Mucosa of descending colon (tissue), 3 donors: ENCODE measurements around the gene RMRP. TPM values are rescaled to one million over a fixed set of nuclear protein-coding genes. Genes with fewer than 3 reads are reported as not detected.
"Not testable (repeated sequence)": the region's sequence is repeated elsewhere in the genome, so short reads cannot be mapped to it uniquely, and the experiment has no call there.

ENCODE experiments used
- ATAC-seq: fragments of 200-7000 bp; cut with Tn5 transposase; one replicate; pipeline ENCODE4 v1.9.1; 2020; ENCODE audit warnings: mild to moderate bottlenecking, moderate library complexity
- DNase-seq, 3 donors: peaks; one replicate each; pipeline ENCODE4 v3.0.0-alpha.2; 2020
- H3K36me3 ChIP-seq: fragments of 200-600 bp; one replicate; pipeline ENCODE4 v1.8.0; 2021; ENCODE audit warnings: low read depth, mild to moderate bottlenecking
- H3K4me1 ChIP-seq: fragments of 200-600 bp; one replicate; pipeline ENCODE4 v1.8.0; 2021; ENCODE audit warnings: low read depth, mild to moderate bottlenecking
- H3K4me3 ChIP-seq: fragments of 200-600 bp; one replicate; pipeline ENCODE4 v1.8.0; 2021; ENCODE audit warnings: mild to moderate bottlenecking
- H3K9me3 ChIP-seq: fragments of 200-600 bp; one replicate; pipeline ENCODE4 v1.8.0; 2021; ENCODE audit warnings: mild to moderate bottlenecking
- intact Hi-C, 2 donors: fragments of 100-400 bp; cut with DNase I in 1 of 2; cut with micrococcal nuclease in 1 of 2; formaldehyde crosslinking; loops; one replicate each; pipeline versions ENCODE4 v1.11.0 to v1.11.1; 2022; cut with DNase I, micrococcal nuclease
- total RNA-seq, 3 donors: library from RNA; stranded (reverse); fragmentation: NEBNext Ultra II Directional in 2 of 3; extraction: Animal tissue kit (Norgen Biotek cat#: 25700) in 2 of 3; gene quantifications; one replicate each; pipeline versions ENCODE4 v1.2.1 to v1.2.4, GENCODE V29; 2021 to 2023
- TF ChIP-seq, protein P1 (sequence below): fragments of 200-600 bp; IDR thresholded peaks from one replicate; pipeline ENCODE4 v1.8.0; 2022; ENCODE audit warnings: antibody characterized with exemption, mild to moderate bottlenecking
- donor health status: DM: no; HTN: no; CAD: no; lungs with moderate emphysema.
- donor health status: DM: no; HTN: no; CAD: no.
- donor health status: DM: no; HTN: yes; CAD: no.

The RMRP gene
- total RNA-seq, 3 donors from 2014 or later: 9,213 to 30,268 (median 19,463) TPM

DNA sequence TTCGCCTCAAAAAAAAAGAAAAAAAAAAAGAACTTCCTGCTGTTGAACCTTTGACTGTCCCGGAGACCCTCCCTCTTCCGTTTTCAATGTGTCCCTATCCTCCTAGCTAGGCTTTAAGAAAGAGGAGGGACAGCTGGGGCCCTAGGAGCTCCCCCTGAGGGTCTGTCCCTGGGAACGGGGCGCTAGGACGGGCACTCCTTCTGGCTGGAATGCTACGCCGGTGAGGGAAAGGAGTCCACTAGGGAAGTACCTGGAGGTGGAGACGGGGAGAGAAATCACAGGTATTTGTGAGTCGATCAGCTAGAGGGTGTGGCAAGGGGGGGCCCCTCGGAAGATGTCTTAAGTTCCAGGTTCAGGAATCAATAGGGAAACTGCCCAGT, 11.7 kb downstream of the RMRP start:
- peak; percentile 66 to 71 (median 68) for DNase-seq
- peak overlapping the region; percentile 12 for H3K4me3 ChIP-seq
- TF ChIP-seq, protein P1, sequence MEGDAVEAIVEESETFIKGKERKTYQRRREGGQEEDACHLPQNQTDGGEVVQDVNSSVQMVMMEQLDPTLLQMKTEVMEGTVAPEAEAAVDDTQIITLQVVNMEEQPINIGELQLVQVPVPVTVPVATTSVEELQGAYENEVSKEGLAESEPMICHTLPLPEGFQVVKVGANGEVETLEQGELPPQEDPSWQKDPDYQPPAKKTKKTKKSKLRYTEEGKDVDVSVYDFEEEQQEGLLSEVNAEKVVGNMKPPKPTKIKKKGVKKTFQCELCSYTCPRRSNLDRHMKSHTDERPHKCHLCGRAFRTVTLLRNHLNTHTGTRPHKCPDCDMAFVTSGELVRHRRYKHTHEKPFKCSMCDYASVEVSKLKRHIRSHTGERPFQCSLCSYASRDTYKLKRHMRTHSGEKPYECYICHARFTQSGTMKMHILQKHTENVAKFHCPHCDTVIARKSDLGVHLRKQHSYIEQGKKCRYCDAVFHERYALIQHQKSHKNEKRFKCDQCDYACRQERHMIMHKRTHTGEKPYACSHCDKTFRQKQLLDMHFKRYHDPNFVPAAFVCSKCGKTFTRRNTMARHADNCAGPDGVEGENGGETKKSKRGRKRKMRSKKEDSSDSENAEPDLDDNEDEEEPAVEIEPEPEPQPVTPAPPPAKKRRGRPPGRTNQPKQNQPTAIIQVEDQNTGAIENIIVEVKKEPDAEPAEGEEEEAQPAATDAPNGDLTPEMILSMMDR: no peak
- no peaks in the 10 kb centered on the region for H3K36me3 ChIP-seq
- intact Hi-C loops: loop anchor here in 1 of 2 donors (10.0 kb wide), 1 partner anchor 59 kb away; no protein-coding TSS in a partner anchor
- ATAC-seq: peak; percentile 66
- no peaks in the 10 kb centered on the region for H3K9me3 ChIP-seq
- peaks cover 2% of the 10 kb centered on the region for H3K4me1 ChIP-seq

DNA sequence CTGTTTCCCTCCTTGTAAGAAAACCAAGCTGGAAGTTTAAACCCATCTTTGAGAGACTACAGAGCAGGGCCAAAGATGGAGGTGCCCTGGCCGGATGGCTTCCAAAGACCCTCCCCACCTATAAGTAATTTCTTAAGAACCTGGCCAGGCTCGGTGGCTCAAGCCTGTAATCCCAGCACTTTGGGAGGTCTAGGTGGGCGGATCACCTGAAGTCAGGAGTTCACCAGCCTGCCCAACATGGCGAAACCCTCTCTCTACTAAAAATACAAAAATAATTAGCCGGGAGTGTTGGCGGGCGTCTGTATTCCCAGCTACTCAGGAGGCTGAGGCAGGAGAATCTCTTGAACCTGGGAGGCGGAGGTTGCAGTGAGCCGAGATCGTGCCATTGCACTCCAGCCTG, 12.1 kb downstream of the RMRP start:
- H3K4me1 ChIP-seq, H3K36me3 ChIP-seq, H3K9me3 ChIP-seq, DNase-seq, ATAC-seq: not testable (repeated sequence)
- intact Hi-C loops: loop anchor here in 1 of 2 donors (10.0 kb wide), 1 partner anchor 59 kb away; no protein-coding TSS in a partner anchor
- peak overlapping the region; percentile 12 for H3K4me3 ChIP-seq

DNA sequence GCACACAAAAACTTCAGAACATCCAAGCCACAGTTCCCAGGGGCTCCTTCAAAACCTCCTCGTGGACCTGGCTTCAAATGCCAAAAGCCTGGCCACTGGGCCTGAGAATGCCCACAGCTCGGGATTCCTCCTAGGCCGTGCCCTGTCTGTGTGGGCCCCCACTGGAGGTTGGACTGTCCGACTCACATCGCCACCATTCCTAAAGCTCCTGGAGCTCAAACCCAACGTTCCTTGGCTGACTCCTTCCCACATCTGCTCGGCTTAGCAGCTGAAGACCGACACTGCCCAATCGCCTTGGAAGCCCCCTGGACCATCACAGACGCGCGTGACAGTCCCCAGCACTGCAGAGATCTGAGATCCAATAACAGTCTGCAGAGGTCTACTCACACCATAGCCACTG, 14.8 kb downstream of the RMRP start:
- no peaks in the 10 kb centered on the region for H3K36me3 ChIP-seq
- DNase-seq (no peak), ATAC-seq (no peak)
- no peaks in the 10 kb centered on the region for H3K9me3 ChIP-seq
- intact Hi-C loops: loop anchor here in 1 of 2 donors (10.0 kb wide), 1 partner anchor 62 kb away; no protein-coding TSS in a partner anchor
- no peak overlapping the region for H3K4me3 ChIP-seq
- TF ChIP-seq, protein P1: no peak
- H3K4me1 ChIP-seq: no peaks in the 10 kb centered on the region

DNA sequence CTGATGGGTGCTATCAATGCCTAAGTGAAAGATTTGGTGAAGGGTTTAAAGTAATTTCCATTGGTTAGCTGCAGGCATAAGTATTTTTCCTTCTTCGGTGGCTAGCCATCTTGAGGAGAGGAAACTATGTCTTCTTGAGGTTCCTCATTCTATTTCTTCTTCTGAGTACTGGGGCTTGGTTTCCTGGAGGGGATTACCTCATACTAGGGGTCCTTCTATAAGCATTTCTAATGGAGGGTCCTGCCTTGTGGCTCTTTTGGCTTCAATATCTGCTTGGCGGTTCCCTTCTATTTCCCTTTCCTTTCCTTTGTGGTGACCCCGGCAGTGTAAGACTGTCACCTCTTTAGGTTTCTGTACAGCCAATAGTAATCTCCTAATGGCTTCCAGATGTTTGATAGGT, 16.3 kb downstream of the RMRP start:
- not testable (repeated sequence) for H3K4me1 ChIP-seq, ATAC-seq, DNase-seq, H3K36me3 ChIP-seq, H3K4me3 ChIP-seq, H3K9me3 ChIP-seq
- intact Hi-C loops: loop anchor here in 1 of 2 donors (10.0 kb wide), 1 partner anchor 63 kb away; no protein-coding TSS in a partner anchor

DNA sequence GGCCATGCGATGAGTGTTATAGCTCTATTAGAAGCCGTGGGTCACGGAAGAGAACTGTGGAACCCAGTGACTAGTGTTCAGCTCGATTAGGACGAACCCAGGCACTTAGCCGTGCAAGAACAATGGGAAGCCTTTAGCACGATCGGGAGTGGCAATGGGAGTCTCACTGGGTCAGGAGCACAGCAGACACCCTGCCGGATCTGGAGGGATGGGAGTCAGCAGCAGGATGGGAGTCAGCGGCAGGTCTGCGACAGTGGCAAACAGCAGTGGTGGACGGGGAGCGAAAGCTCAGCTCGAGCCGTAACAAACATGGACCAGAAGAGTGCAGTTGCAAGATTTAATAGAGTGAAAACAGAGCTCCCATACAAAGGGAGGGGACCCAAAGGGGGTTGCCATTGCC, 17.4 kb downstream of the RMRP start:
- not testable (repeated sequence) for H3K4me1 ChIP-seq, H3K36me3 ChIP-seq, H3K4me3 ChIP-seq, ATAC-seq, DNase-seq, H3K9me3 ChIP-seq
- intact Hi-C loops: loop anchor here in 1 of 2 donors (10.0 kb wide), 1 partner anchor 64 kb away; no protein-coding TSS in a partner anchor

DNA sequence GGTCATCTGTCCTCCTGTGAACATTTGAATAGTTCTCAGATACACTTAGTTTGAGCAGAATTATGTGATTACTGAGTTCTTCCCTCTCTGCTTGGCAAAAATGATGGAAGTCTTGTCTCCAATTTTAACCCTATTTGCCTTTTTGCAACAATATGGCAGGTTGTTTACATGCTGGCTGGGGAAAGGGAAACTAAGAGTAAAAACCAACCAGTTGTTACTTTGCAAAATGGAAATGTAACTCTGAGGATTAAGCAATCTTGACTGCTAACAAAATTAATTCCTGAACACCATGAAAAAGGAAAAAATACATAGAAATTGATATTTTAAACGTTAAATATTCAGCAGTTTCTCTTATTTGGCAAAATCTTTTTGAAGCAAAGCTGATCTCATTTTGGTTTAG, 18.2 kb downstream of the RMRP start:
- TF ChIP-seq, protein P1: no peak
- DNase-seq (no peak), ATAC-seq (no peak)
- Histone ChIP-seq H3K4me1 (no peaks in the 10 kb centered on the region), H3K4me3 (no peak overlapping the region), H3K9me3 (no peaks in the 10 kb centered on the region), H3K36me3 (no peaks in the 10 kb centered on the region)
- intact Hi-C loops: loop anchor here in 1 of 2 donors (10.0 kb wide), 1 partner anchor 65 kb away; no protein-coding TSS in a partner anchor

DNA sequence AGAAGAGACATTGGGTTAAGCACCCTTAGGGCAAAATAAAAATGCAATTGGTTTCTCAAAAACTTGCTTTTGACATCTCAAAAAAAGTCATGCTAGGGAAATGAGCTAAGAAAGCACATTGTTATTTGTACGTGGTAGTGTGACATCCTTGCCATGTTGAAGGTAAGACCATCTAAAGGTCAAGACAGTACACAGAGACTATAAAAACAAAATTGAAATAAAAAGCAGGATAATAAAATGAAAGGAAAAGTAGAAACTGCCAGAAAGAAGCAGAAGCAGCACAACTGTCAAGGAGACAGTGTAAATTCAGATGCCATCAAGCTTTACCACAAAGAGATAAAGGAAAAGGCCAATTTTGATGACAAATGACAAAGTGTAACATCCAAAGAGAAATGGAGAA, 18.6 kb downstream of the RMRP start:
- ATAC-seq, intact Hi-C loops: not testable (repeated sequence)

DNA sequence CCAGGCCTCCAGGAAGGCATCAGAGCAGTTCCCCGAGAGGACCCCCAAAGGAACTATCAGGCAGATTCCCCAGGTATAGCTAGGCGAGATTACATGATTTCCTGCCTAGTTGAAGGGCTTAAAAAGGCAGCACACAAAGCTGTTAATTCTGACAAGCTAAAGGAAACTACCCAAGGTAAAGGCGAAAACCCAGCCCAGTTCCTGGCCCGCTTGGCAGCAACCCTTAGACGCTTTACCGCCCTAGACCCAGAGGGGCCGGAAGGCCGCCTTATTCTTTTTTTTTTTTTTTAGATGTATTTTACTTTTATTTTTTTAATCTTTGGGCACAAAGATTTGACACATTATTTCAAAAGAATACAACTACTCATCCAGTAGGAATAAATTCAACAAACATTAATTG, 19.1 kb downstream of the RMRP start:
- DNase-seq, H3K4me1 ChIP-seq, intact Hi-C loops, H3K4me3 ChIP-seq, H3K36me3 ChIP-seq, H3K9me3 ChIP-seq, ATAC-seq: not testable (repeated sequence)

More for the DNA sequence above, 18.6 kb downstream of the RMRP start:
- not testable (repeated sequence) for H3K36me3 ChIP-seq, H3K4me3 ChIP-seq, DNase-seq, H3K9me3 ChIP-seq, H3K4me1 ChIP-seq

DNA sequence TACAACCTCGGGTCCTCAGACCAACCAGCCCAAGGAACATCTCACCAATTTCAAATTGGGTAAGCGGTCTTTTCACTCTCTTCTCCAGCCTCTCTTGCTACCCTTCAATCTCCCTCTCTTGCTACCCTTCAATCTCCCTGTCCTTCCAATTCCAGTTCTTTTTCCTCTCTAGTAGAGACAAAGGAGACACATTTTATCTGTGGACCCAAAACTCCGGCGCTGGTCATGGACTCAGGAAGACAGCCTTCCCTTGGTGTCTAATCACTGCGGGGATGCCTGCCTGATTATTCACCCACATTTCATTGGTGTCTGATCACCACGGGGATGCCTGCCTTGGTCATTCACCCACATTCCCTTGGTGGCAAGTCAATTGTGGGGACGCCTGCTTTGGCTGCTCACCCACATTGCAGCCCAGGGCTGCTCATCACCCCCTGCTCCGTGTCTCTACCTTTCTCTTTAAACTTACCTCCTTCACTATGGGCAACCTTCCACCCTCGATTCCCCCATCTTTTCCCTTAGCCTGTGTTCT, 20.3 kb downstream of the RMRP start:
- H3K4me1 ChIP-seq, intact Hi-C loops, H3K36me3 ChIP-seq, H3K9me3 ChIP-seq, ATAC-seq, DNase-seq, H3K4me3 ChIP-seq: not testable (repeated sequence)

DNA sequence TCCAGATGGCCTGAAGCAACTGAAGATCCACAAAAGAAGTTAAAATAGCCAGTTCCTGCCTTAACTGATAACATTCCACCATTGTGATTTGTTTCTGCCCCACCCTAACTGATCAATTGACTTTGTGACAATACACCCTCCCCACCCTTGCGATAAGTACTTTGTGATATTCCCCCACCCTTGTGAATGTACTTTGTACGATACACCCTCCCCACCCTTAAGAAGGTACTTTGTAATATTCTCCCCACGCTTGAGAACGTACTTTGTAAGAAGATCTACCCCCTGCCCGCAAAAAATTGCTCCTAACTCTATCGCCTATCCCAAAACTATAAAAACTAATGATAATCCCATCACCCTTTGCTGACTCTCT, 21.0 kb downstream of the RMRP start:
- DNase-seq, H3K36me3 ChIP-seq, intact Hi-C loops, ATAC-seq, H3K9me3 ChIP-seq, H3K4me3 ChIP-seq, H3K4me1 ChIP-seq: not testable (repeated sequence)
